Measurements from ENCODE around the gene VRK1. TPM values are rescaled to one million over a fixed set of nuclear protein-coding genes. Genes with fewer than 3 reads are reported as not detected.

The VRK1 gene
- total and polyA plus RNA-seq, 2 donors (not counting 1 experiment from before 2014, with no cell fraction given): 10.3 to 28.2 TPM

DNA sequence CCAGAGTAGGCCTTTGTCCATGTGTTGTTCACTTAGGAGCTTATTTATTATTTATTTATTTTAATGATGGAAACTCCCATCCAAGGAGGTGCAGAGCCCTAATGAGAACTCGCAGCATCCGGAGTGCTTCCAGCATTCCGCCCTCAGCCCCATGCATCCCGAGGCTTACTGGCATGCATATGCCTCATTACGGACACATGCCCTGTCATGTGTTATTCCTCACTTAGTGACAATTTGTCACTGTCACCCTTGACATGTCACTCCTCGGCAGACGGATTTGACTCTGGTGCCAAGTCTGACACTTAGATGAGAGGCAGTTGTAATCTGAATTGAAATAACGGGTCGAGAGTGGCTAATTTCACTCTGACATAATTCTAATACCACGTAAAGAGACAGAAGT lies 132.8 kb downstream of the VRK1 start:
- ChIA-PET POLR2A (no interaction called here), CTCF (no interaction called here)
- Mint-ChIP-seq H3K4me3 (no peak overlapping the region), H3K9me3 (ENCODE audit: insufficient read depth) (no peaks in the 10 kb centered on the region), H3K4me1 (peaks cover 17% of the 10 kb centered on the region), H3K27ac (no peak overlapping the region), H3K27me3 (no peaks in the 10 kb centered on the region)
- TF ChIP-seq EZH2 (IDR thresholded peaks at IDR 0.05; ENCODE audit: borderline replicate concordance, insufficient read depth, low read depth, low read length, poor library complexity, severe bottlenecking): no peak
- TF ChIP-seq, protein P1, sequence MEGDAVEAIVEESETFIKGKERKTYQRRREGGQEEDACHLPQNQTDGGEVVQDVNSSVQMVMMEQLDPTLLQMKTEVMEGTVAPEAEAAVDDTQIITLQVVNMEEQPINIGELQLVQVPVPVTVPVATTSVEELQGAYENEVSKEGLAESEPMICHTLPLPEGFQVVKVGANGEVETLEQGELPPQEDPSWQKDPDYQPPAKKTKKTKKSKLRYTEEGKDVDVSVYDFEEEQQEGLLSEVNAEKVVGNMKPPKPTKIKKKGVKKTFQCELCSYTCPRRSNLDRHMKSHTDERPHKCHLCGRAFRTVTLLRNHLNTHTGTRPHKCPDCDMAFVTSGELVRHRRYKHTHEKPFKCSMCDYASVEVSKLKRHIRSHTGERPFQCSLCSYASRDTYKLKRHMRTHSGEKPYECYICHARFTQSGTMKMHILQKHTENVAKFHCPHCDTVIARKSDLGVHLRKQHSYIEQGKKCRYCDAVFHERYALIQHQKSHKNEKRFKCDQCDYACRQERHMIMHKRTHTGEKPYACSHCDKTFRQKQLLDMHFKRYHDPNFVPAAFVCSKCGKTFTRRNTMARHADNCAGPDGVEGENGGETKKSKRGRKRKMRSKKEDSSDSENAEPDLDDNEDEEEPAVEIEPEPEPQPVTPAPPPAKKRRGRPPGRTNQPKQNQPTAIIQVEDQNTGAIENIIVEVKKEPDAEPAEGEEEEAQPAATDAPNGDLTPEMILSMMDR (IDR thresholded peaks at IDR 0.05): no peak
- 100% methylated on average over 5 of the region's 10 CpGs for WGBS (ENCODE audit: insufficient coverage)
- Histone ChIP-seq H4K20me1 (ENCODE audit: control insufficient read depth, insufficient read depth, low read length, poor library complexity, severe bottlenecking) (no peaks in the 10 kb centered on the region), H3K9me3 (ENCODE audit: control extremely low read depth in 1 of 3, control insufficient read depth in 2 of 3, insufficient read depth in 1 of 3, low read length in 2 of 3) (peaks cover 0 to 10% (median 0%) of the 10 kb centered on the region in 3 donors), H3K4me2 (replicated peaks; ENCODE audit: low read depth, low read length, poor library complexity, severe bottlenecking) (no peak overlapping the region), H3K79me2 (ENCODE audit: control insufficient read depth, insufficient read depth, low read length) (no peaks in the 10 kb centered on the region), H3K4me1 (ENCODE audit: control insufficient read depth in 2 of 2, insufficient read depth in 2 of 2, low read length in 2 of 2) (peaks cover 13 to 14% of the 10 kb centered on the region in 2 donors), H3K9ac (ENCODE audit: low read length) (no peak overlapping the region), H2AFZ (ENCODE audit: insufficient read depth, low read depth, low read length, poor library complexity, severe bottlenecking) (no peak overlapping the region), H3K4me3 (ENCODE audit: control extremely low read depth in 1 of 5, extremely low read depth in 1 of 5, insufficient read depth in 1 of 5, low read depth in 2 of 5, low read length in 4 of 5) (no peak overlapping the region), H3K27me3 (replicated peaks in 1 of 4; ENCODE audit: control extremely low read depth in 1 of 4, control insufficient read depth in 3 of 4, insufficient read depth in 4 of 4, low read length in 3 of 4) (no peaks in the 10 kb centered on the region), H3K36me3 (replicated peaks in 1 of 2; ENCODE audit: control extremely low read depth in 1 of 2, control insufficient read depth in 1 of 2, extremely low read depth in 1 of 2, insufficient read depth in 2 of 2, low read length in 1 of 2) (no peaks in the 10 kb centered on the region), H3K27ac (ENCODE audit: low read length in 2 of 2) (no peak overlapping the region)
- intact Hi-C loops (cut with micrococcal nuclease): no loop called here
- ATAC-seq (ENCODE audit: low read depth) (no peak), DNase-seq (no peak)

DNA sequence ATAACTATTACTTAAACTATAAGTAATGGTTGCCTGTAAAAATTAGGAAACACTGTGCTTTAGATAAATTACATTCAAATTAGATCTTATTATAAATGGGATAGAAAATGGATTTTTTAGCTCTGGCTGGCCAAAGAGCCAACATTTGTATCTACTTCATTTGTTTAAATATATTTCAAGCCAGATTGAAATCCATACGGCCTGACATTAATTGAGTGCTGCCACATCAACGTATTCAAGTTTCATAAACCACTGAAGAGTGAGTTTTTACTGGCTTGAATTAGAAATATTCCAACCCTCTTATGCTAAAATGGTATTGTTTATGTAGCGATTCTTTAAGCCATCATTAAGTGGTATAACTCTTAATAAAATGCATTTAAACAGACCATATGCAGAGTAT lies 133.3 kb downstream of the VRK1 start:
- no peak overlapping the region for H3K9ac ChIP-seq (ENCODE audit: low read length)
- ATAC-seq (ENCODE audit: low read depth) (no peak), DNase-seq (no peak)
- Mint-ChIP-seq H3K9me3 (ENCODE audit: insufficient read depth) (no peaks in the 10 kb centered on the region), H3K27me3 (no peaks in the 10 kb centered on the region), H3K27ac (no peak overlapping the region), H3K4me3 (no peak overlapping the region), H3K4me1 (peaks cover 12% of the 10 kb centered on the region)
- ChIA-PET CTCF (no interaction called here), POLR2A (no interaction called here)
- no peak overlapping the region for H3K4me2 ChIP-seq (replicated peaks; ENCODE audit: low read depth, low read length, poor library complexity, severe bottlenecking)
- H3K27me3 ChIP-seq (replicated peaks in 1 of 4; ENCODE audit: control extremely low read depth in 1 of 4, control insufficient read depth in 3 of 4, insufficient read depth in 4 of 4, low read length in 3 of 4): no peaks in the 10 kb centered on the region
- intact Hi-C loops (cut with micrococcal nuclease): no loop called here
- peaks cover 7 to 8% of the 10 kb centered on the region in 2 donors for H3K4me1 ChIP-seq (ENCODE audit: control insufficient read depth in 2 of 2, insufficient read depth in 2 of 2, low read length in 2 of 2)
- no peaks in the 10 kb centered on the region for H3K79me2 ChIP-seq (ENCODE audit: control insufficient read depth, insufficient read depth, low read length)
- no peak overlapping the region for H3K27ac ChIP-seq (ENCODE audit: low read length in 2 of 2)
- H3K4me3 ChIP-seq (ENCODE audit: control extremely low read depth in 1 of 5, extremely low read depth in 1 of 5, insufficient read depth in 1 of 5, low read depth in 2 of 5, low read length in 4 of 5): no peak overlapping the region
- no peak for TF ChIP-seq EZH2 (IDR thresholded peaks at IDR 0.05; ENCODE audit: borderline replicate concordance, insufficient read depth, low read depth, low read length, poor library complexity, severe bottlenecking)
- TF ChIP-seq, protein P1 (IDR thresholded peaks at IDR 0.05): no peak
- WGBS (ENCODE audit: insufficient coverage): no CpG with 5 or more reads among the region's 3 CpGs
- no peak overlapping the region for H2AFZ ChIP-seq (ENCODE audit: insufficient read depth, low read depth, low read length, poor library complexity, severe bottlenecking)
- H3K9me3 ChIP-seq (ENCODE audit: control extremely low read depth in 1 of 3, control insufficient read depth in 2 of 3, insufficient read depth in 1 of 3, low read length in 2 of 3): peaks cover 0 to 10% (median 0%) of the 10 kb centered on the region in 3 donors
- H4K20me1 ChIP-seq (ENCODE audit: control insufficient read depth, insufficient read depth, low read length, poor library complexity, severe bottlenecking): no peaks in the 10 kb centered on the region
- no peaks in the 10 kb centered on the region for H3K36me3 ChIP-seq (replicated peaks in 1 of 2; ENCODE audit: control extremely low read depth in 1 of 2, control insufficient read depth in 1 of 2, extremely low read depth in 1 of 2, insufficient read depth in 2 of 2, low read length in 1 of 2)
